K562 (cell line): ENCODE data around the gene KIAA2012. TPM values are rescaled to one million over a fixed set of nuclear protein-coding genes. Genes with fewer than 3 reads are reported as not detected.

ENCODE experiments used
- ATAC-seq: fragments of 200-7000 bp; cut with Tn5 transposase; 3 replicates; pipeline ENCODE4 v1.9.1; 2020; ENCODE audit warnings: moderate library complexity
- BruUV-seq: library from RNA; stranded (reverse); fragments of 400-500 nt; replicated peaks from 2 replicates; lab custom pipeline; 2021; lab: Mats Ljungman, UMichigan
- CTCF ChIA-PET: fragments of 300-600 bp; formaldehyde crosslinking; extraction: SDS; loops from one replicate; lab custom pipeline; 2021; ENCODE audit warnings: low intra/inter-chr PET ratio; lab: Yijun Ruan, JAX
- POLR2A ChIA-PET: fragments of 300-600, 350-650 bp; sonication (Branson Sonifier 250); formaldehyde crosslinking; extraction: SDS; loops from one replicate; lab custom pipeline; 2021; ENCODE audit warnings: antibody characterized with exemption, inconsistent platforms; lab: Yijun Ruan, JAX
- DNase-seq, 4 experiments: peaks; one replicate each; pipeline versions ENCODE4 v3.0.0 to v3.0.0-alpha.2; 2011 to 2018; ENCODE audit warnings: low spot score in 3 of 4, mixed read lengths in 3 of 4; ENCODE audit errors: extremely low read depth in 1 of 4
- FAIRE-seq: peaks from 2 replicates; lab custom pipeline; 2011; peaks lifted over from hg19 to GRCh38; lab: Jason Lieb, UNC
- H2AFZ ChIP-seq: 2 replicates; pipeline ENCODE4 v1.6.0; 2011; ENCODE audit warnings: low read depth, low read length, control low read depth, inconsistent platforms
- H3K27ac ChIP-seq: fragments of 200-600 bp; 3 replicates; pipeline ENCODE4 v1.8.0; 2011; ENCODE audit warnings: low read depth, mild to moderate bottlenecking, control low read depth, inconsistent platforms, low read length, moderate library complexity, mixed read lengths; ENCODE audit errors: extremely low read depth
- H3K27me3 ChIP-seq, 2 experiments: fragments of 300-600 bp in 1 of 2; 2 replicates in 1 of 2; 3 replicates in 1 of 2; pipeline versions ENCODE4 v1.6.0 to v1.8.0; 2011; ENCODE audit warnings: inconsistent platforms in 2 of 2, low read length in 2 of 2, mild to moderate bottlenecking in 1 of 2, mixed read lengths in 1 of 2, moderate library complexity in 1 of 2; ENCODE audit not compliant: control insufficient read depth in 2 of 2, insufficient read depth in 2 of 2
- H3K36me3 ChIP-seq: fragments of 300-600 bp; 3 replicates; pipeline ENCODE4 v1.8.0; 2011; ENCODE audit warnings: mild to moderate bottlenecking, low read length, inconsistent platforms; ENCODE audit not compliant: control insufficient read depth, insufficient read depth
- H3K4me1 ChIP-seq, 2 experiments: fragments of 200-600 bp in 1 of 2; replicated peaks in 1 of 2; 2 replicates in 1 of 2; 3 replicates in 1 of 2; pipeline versions ENCODE4 v1.5.1 to v1.8.0; 2011; ENCODE audit warnings: inconsistent platforms in 2 of 2, low read length in 2 of 2, mild to moderate bottlenecking in 1 of 2, mixed read lengths in 1 of 2, moderate library complexity in 1 of 2; ENCODE audit not compliant: control insufficient read depth in 2 of 2, insufficient read depth in 2 of 2
- H3K4me2 ChIP-seq: 2 replicates; pipeline ENCODE4 v1.6.1; 2011; ENCODE audit warnings: low read length, control low read depth, inconsistent platforms, mixed read lengths; ENCODE audit not compliant: insufficient read depth
- H3K4me3 ChIP-seq: fragments of 200-600 bp; sonication (generic), shearing (Covaris generic); 2 replicates; pipeline ENCODE4 v1.5.1; 2016; ENCODE audit warnings: control low read depth, inconsistent platforms
- H3K79me2 ChIP-seq: fragments of 200-600 bp; 3 replicates; pipeline ENCODE4 v1.8.0; 2011; ENCODE audit warnings: low read length, inconsistent platforms; ENCODE audit not compliant: control insufficient read depth, insufficient read depth
- H3K9ac ChIP-seq, 2 experiments: 2 replicates each; pipeline versions ENCODE4 v1.6.0 to v1.6.1; 2011; ENCODE audit warnings: low read depth in 2 of 2, low read length in 2 of 2, control low read depth in 1 of 2, inconsistent platforms in 1 of 2, mild to moderate bottlenecking in 1 of 2, mixed read lengths in 1 of 2; ENCODE audit not compliant: insufficient read depth in 1 of 2
- H3K9me1 ChIP-seq: one replicate; pipeline ENCODE4 v1.6.0; 2011; ENCODE audit warnings: inconsistent platforms, mild to moderate bottlenecking, low read length, moderate library complexity; ENCODE audit not compliant: control insufficient read depth, insufficient read depth
- H3K9me3 ChIP-seq: replicated peaks from 2 replicates; pipeline ENCODE4 v1.5.1; 2011; ENCODE audit warnings: low read depth, low read length, inconsistent platforms; ENCODE audit not compliant: control insufficient read depth, insufficient read depth
- H4K20me1 ChIP-seq: replicated peaks from 2 replicates; pipeline ENCODE4 v1.6.1; 2011; ENCODE audit warnings: low read length, inconsistent platforms, mixed read lengths; ENCODE audit not compliant: control insufficient read depth, insufficient read depth
- ARID2 ChIP-seq: fragments of 450-650 bp; IDR thresholded peaks from 2 replicates; pipeline ENCODE4 v1.6.1; 2017; ENCODE audit warnings: antibody characterized with exemption, mild to moderate bottlenecking
- ARNT ChIP-seq, 2 experiments: fragments of 450-650 bp; IDR thresholded peaks; 2 replicates each; pipeline ENCODE4 v1.6.1; 2016; ENCODE audit warnings: mild to moderate bottlenecking in 1 of 2
- ATF6 ChIP-seq: sonication (generic); formaldehyde crosslinking; IDR thresholded peaks from 2 replicates; pipeline ENCODE4 v1.4.0; 2020; ENCODE audit warnings: mild to moderate bottlenecking, missing genetic modification reagents
- DNMT1 ChIP-seq: fragments of 450-650 bp; IDR thresholded peaks from 2 replicates; pipeline ENCODE4 v1.6.1; 2016; ENCODE audit warnings: antibody characterized with exemption, mild to moderate bottlenecking
- FOXJ3 ChIP-seq: sonication (generic); formaldehyde crosslinking; IDR thresholded peaks from 2 replicates; pipeline ENCODE4 v1.4.0; 2020; ENCODE audit warnings: mild to moderate bottlenecking, missing genetic modification reagents
- HBP1 ChIP-seq: fragments of 450-650 bp; formaldehyde crosslinking; IDR thresholded peaks from 2 replicates; pipeline ENCODE4 v1.4.0; 2022; ENCODE audit warnings: missing genetic modification characterization
- KDM5B ChIP-seq: fragments of 200-600 bp; sonication (generic); IDR thresholded peaks from 2 replicates; pipeline ENCODE4 v1.6.1; 2012; ENCODE audit warnings: low read depth, mild to moderate bottlenecking, moderate library complexity, low read length, control low read depth, inconsistent platforms; ENCODE audit not compliant: insufficient replicate concordance
- KLF16 ChIP-seq: IDR thresholded peaks from 2 replicates; pipeline ENCODE4 v1.6.1; 2016; ENCODE audit warnings: antibody characterized with exemption
- MEIS2 ChIP-seq: fragments of 450-650 bp; IDR thresholded peaks from 2 replicates; pipeline ENCODE4 v1.6.1; 2014; ENCODE audit warnings: mild to moderate bottlenecking; ENCODE audit not compliant: partially characterized antibody
- OTX1 ChIP-seq: fragments of 450-650 bp; formaldehyde crosslinking; IDR thresholded peaks from 2 replicates; pipeline ENCODE4 v1.4.0; 2022; ENCODE audit warnings: mild to moderate bottlenecking
- SMAD4 ChIP-seq: fragments of 250-450 bp; sonication (Bioruptor Pico); conservative IDR thresholded peaks from 2 replicates; pipeline ENCODE4 v1.8.0; 2021; ENCODE audit warnings: inconsistent platforms, mild to moderate bottlenecking, moderate library complexity
- SREBF2 ChIP-seq: sonication (generic); formaldehyde crosslinking; IDR thresholded peaks from 2 replicates; pipeline ENCODE4 v1.4.0; 2020; ENCODE audit warnings: mild to moderate bottlenecking, missing genetic modification reagents
- STAG1 ChIP-seq: sonication (generic); formaldehyde crosslinking; IDR thresholded peaks from 2 replicates; pipeline ENCODE4 v1.5.0; 2020; ENCODE audit warnings: missing genetic modification reagents, borderline replicate concordance
- STAT6 ChIP-seq: sonication (generic); formaldehyde crosslinking; IDR thresholded peaks from 2 replicates; pipeline ENCODE4 v1.8.1; 2023; ENCODE audit warnings: mild to moderate bottlenecking, missing genetic modification reagents
- XRCC5 ChIP-seq: fragments of 200-400 bp; formaldehyde crosslinking; IDR thresholded peaks from 2 replicates; pipeline ENCODE4 v1.6.1; 2017; ENCODE audit warnings: low read depth, mild to moderate bottlenecking, low read length
- ZNF311 ChIP-seq: fragments of 250-450 bp; sonication (Bioruptor Pico); IDR thresholded peaks from 2 replicates; pipeline ENCODE4 v1.4.0; 2020; ENCODE audit warnings: mild to moderate bottlenecking, moderate library complexity
- ZNF408 ChIP-seq: fragments of 250-450 bp; sonication (Bioruptor Pico); IDR thresholded peaks from 2 replicates; pipeline ENCODE4 v1.4.0; 2020; ENCODE audit warnings: low read depth, mild to moderate bottlenecking, moderate library complexity
- WGBS: fragments of 100-300 bp; shearing (Covaris generic); methylation state at CpG from one replicate; pipeline ENCODE4 v1.1.6; 2016; ENCODE audit warnings: low coverage, mixed read lengths; ENCODE audit not compliant: insufficient coverage; ENCODE audit errors: missing lambda C conversion rate; 5-methylcytosine and 5-hydroxymethylcytosine counted together
- in situ Hi-C: fragments of 300-500 bp; cut with MboI; formaldehyde crosslinking; loops from 4 replicates; pipeline ENCODE4 v1.15.0; 2018; ENCODE audit warnings: inconsistent platforms, mixed read lengths
- intact Hi-C: fragments of 100-400 bp; cut with micrococcal nuclease; formaldehyde crosslinking; loops from 2 replicates; pipeline ENCODE4 v1.14.2; 2022
- polyA plus RNA-seq, 8 experiments: library from polyadenylated mRNA; depleted of rRNA in 4 of 8; stranded (reverse) in 5 of 8; unstranded in 3 of 8; fragments of >200 nt; fragmentation: Nextera tagmentation in 2 of 8; fragmentation: Illumina TruSeq in 1 of 8; extraction: Ambion mirVana in 2 of 8; extraction: Trizol in 1 of 8; gene quantifications; 2 replicates each; pipeline versions ENCODE4 v1.2.1 to v1.2.3, GENCODE V29; 2011 to 2014; ENCODE audit warnings: inconsistent platforms in 1 of 8, missing spikeins in 1 of 8
- total RNA-seq, 7 experiments: library from RNA; depleted of rRNA in 6 of 7; stranded (reverse); fragments of >200 nt in 6 of 7; fragmentation: Illumina TruSeq in 2 of 7; extraction: Trizol in 2 of 7; gene quantifications; 2 replicates each; pipeline versions ENCODE4 v1.2.1 to v1.2.3, GENCODE V29; 2011 to 2021; ENCODE audit warnings: low replicate concordance in 1 of 7

The KIAA2012 gene
- total and polyA plus RNA-seq, 9 of the 15 experiments (the other 6 are each of a cell fraction or from before 2014, with no cell fraction given), result not detected

GRCh38 chr2:202121532-202122162, 48.6 kb downstream of the KIAA2012 start:
- no peak overlapping the region for H2AFZ ChIP-seq
- no TSS peak for BruUV-seq
- in situ Hi-C loops (no loop called here), intact Hi-C loops (no loop called here)
- POLR2A ChIA-PET, result no interaction called here
- DNase-seq (no peak), FAIRE-seq (no peak), ATAC-seq (no peak)
- H3K9me3 ChIP-seq, result no peaks in the 10 kb centered on the region; the same call in none of the 2 replicates
- H4K20me1 ChIP-seq, result no peaks in the 10 kb centered on the region
- H3K4me1 ChIP-seq, result no peaks in the 10 kb centered on the region
- peaks cover 2 to 8% of the 10 kb centered on the region in 2 experiments; a peak in 2 of 5 replicates for H3K27me3 ChIP-seq
- H3K79me2 ChIP-seq, result no peaks in the 10 kb centered on the region
- H3K36me3 ChIP-seq, result no peaks in the 10 kb centered on the region
- no peak overlapping the region for H3K4me3 ChIP-seq
- CTCF ChIA-PET, result no interaction called here
- 2% methylated on average over 9 of the region's 9 CpGs for WGBS
- H3K9ac ChIP-seq, result no peak overlapping the region
- H3K9me1 ChIP-seq, result no peaks in the 10 kb centered on the region
- H3K27ac ChIP-seq, result no peak overlapping the region
- H3K4me2 ChIP-seq, result no peak overlapping the region
- TF ChIP-seq SMAD4 (no peak), DNMT1 (no peak), STAT6 (no peak), ARID2 (no peak), ZNF311 (CRISPR knock-in tag) (no peak), ATF6 (CRISPR knock-in tag) (no peak), MEIS2 (no peak), OTX1 (CRISPR knock-in tag) (no peak), XRCC5 (no peak), HBP1 (CRISPR knock-in tag) (no peak), FOXJ3 (no peak), KLF16 (no peak), KDM5B (no peak), STAG1 (CRISPR knock-in tag) (no peak), ZNF408 (CRISPR knock-in tag) (no peak), SREBF2 (CRISPR knock-in tag) (no peak), ARNT (IDR thresholded peaks at IDR 0.05) (no peak)
